HG03432 (cell line): Measurements from ENCODE around the gene FARS2.
"Not testable (repeated sequence)": the region's sequence is repeated elsewhere in the genome, so short reads cannot be mapped to it uniquely, and the experiment has no call there.

Experiments used
- ATAC-seq: cut with Tn5 transposase; IDR thresholded peaks from one replicate; pipeline ENCODE4 v1.9.1; 2021; ENCODE audit warnings: mild to moderate bottlenecking, moderate library complexity; ENCODE audit not compliant: unreplicated experiment

Gene FARS2

GRCh38 chr6:5653801-5654200, 392.5 kb downstream of the FARS2 start:
- no peak for ATAC-seq

- ATAC-seq = no peak
Measured at GRCh38 chr6:5656226-5656625, 394.9 kb downstream of the FARS2 start.

- ATAC-seq = not testable (repeated sequence)
Measured at GRCh38 chr6:5656695-5657094, 395.4 kb downstream of the FARS2 start.

GRCh38 chr6:5657684-5658430, 396.5 kb downstream of the FARS2 start:
- ATAC-seq = no peak

GRCh38 chr6:5659467-5659866, 398.2 kb downstream of the FARS2 start:
- no peak for ATAC-seq

GRCh38 chr6:5660772-5661171, 399.5 kb downstream of the FARS2 start:
- no peak for ATAC-seq

- ATAC-seq = no peak
Measured at GRCh38 chr6:5662797-5663196, 401.5 kb downstream of the FARS2 start.

- ATAC-seq = no peak
Measured at GRCh38 chr6:5663259-5663658, 401.9 kb downstream of the FARS2 start.

- no peak for ATAC-seq
Measured at GRCh38 chr6:5663739-5664138, 402.4 kb downstream of the FARS2 start.

- ATAC-seq = no peak
Measured at GRCh38 chr6:5664149-5664548, 402.8 kb downstream of the FARS2 start.

- no peak for ATAC-seq
Measured at GRCh38 chr6:5665173-5665572, 403.9 kb downstream of the FARS2 start.

GRCh38 chr6:5665667-5666066, 404.4 kb downstream of the FARS2 start:
- no peak for ATAC-seq

- no peak for ATAC-seq
Measured at GRCh38 chr6:5666695-5667094, 405.4 kb downstream of the FARS2 start.

GRCh38 chr6:5667737-5668136, 406.4 kb downstream of the FARS2 start:
- ATAC-seq = no peak

GRCh38 chr6:5670381-5670780, 409.1 kb downstream of the FARS2 start:
- ATAC-seq = no peak

GRCh38 chr6:5670811-5671561, 409.7 kb downstream of the FARS2 start:
- ATAC-seq = no peak

- ATAC-seq = no peak
Measured at GRCh38 chr6:5671601-5672559, 410.6 kb downstream of the FARS2 start.

- no peak for ATAC-seq
Measured at GRCh38 chr6:5672581-5673011, 411.3 kb downstream of the FARS2 start.

- no peak for ATAC-seq
Measured at GRCh38 chr6:5673019-5673790, 411.9 kb downstream of the FARS2 start.

- ATAC-seq = no peak
Measured at GRCh38 chr6:5674141-5674540, 412.8 kb downstream of the FARS2 start.
